K562 (cell line): ENCODE data around the gene SLC8A2. TPM values are rescaled to one million over a fixed set of nuclear protein-coding genes. Genes with fewer than 3 reads are reported as not detected.

ENCODE experiments used
- ATF3 ChIP-seq, 2 experiments: fragments of 450-650 bp in 1 of 2; sonication (generic) in 1 of 2; formaldehyde crosslinking in 1 of 2; IDR thresholded peaks in 1 of 2; conservative IDR thresholded peaks in 1 of 2; 2 replicates each; pipeline versions ENCODE4 v1.6.1 to v1.8.1; 2016 to 2023; ENCODE audit warnings: mild to moderate bottlenecking in 2 of 2, moderate library complexity in 2 of 2, inconsistent platforms in 1 of 2, missing genetic modification reagents in 1 of 2
- CBX5 ChIP-seq: IDR thresholded peaks from 2 replicates; pipeline ENCODE4 v1.6.1; 2014; ENCODE audit warnings: low read depth, borderline replicate concordance
- CHCHD3 ChIP-seq: fragments of 250-450 bp; sonication (Bioruptor Pico); IDR thresholded peaks from 2 replicates; pipeline ENCODE4 v2.1.2; 2022; ENCODE audit warnings: mild to moderate bottlenecking
- FOXO4 ChIP-seq: fragments of 450-650 bp; formaldehyde crosslinking; IDR thresholded peaks from 2 replicates; pipeline ENCODE4 v1.4.0; 2020; ENCODE audit warnings: mild to moderate bottlenecking, moderate library complexity
- GTF2F1 ChIP-seq: IDR thresholded peaks from 2 replicates; pipeline ENCODE4 v1.6.1; 2011; ENCODE audit warnings: low read depth, low read length, improper control_type of control experiment
- GTF3C2 ChIP-seq: IDR thresholded peaks from 3 replicates; pipeline ENCODE4 v1.6.1; 2011; ENCODE audit warnings: borderline replicate concordance, mild to moderate bottlenecking, moderate library complexity; ENCODE audit not compliant: insufficient read length; ENCODE audit errors: extremely low read depth
- HDAC3 ChIP-seq: fragments of 450-650 bp; IDR thresholded peaks from 2 replicates; pipeline ENCODE4 v1.6.1; 2018; ENCODE audit warnings: borderline replicate concordance, mild to moderate bottlenecking, moderate library complexity; ENCODE audit not compliant: partially characterized antibody
- KLF16 ChIP-seq: IDR thresholded peaks from 2 replicates; pipeline ENCODE4 v1.6.1; 2016; ENCODE audit warnings: antibody characterized with exemption
- MAFG ChIP-seq: fragments of 450-650 bp; conservative IDR thresholded peaks from 2 replicates; pipeline ENCODE4 v1.6.1; 2016; ENCODE audit warnings: missing genetic modification characterization, missing compliant biosample characterization
- MTA3 ChIP-seq: fragments of 450-650 bp; formaldehyde crosslinking; IDR thresholded peaks from 2 replicates; pipeline ENCODE4 v1.6.1; 2017; ENCODE audit warnings: mild to moderate bottlenecking, borderline replicate concordance
- RBFOX2 ChIP-seq: fragments of 200-400 bp; formaldehyde crosslinking; IDR thresholded peaks from 2 replicates; pipeline ENCODE4 v1.6.1; 2017; ENCODE audit warnings: low read depth, mild to moderate bottlenecking, low read length, moderate library complexity
- SIN3B ChIP-seq: fragments of 450-650 bp; IDR thresholded peaks from 2 replicates; pipeline ENCODE4 v1.6.1; 2017; ENCODE audit warnings: low read depth, mild to moderate bottlenecking, moderate library complexity
- SMARCA5 ChIP-seq: fragments of 450-650 bp; IDR thresholded peaks from 2 replicates; pipeline ENCODE4 v1.6.1; 2016
- TGIF2 ChIP-seq: sonication (generic); formaldehyde crosslinking; IDR thresholded peaks from 2 replicates; pipeline ENCODE4 v1.8.1; 2022; ENCODE audit warnings: mild to moderate bottlenecking, missing genetic modification reagents, moderate library complexity
- THRAP3 ChIP-seq: fragments of 450-650 bp; IDR thresholded peaks from 2 replicates; pipeline ENCODE4 v1.6.1; 2016; ENCODE audit warnings: mild to moderate bottlenecking, inconsistent platforms, borderline replicate concordance
- ZFP1 ChIP-seq: fragments of 450-650 bp; formaldehyde crosslinking; IDR thresholded peaks from 2 replicates; pipeline ENCODE4 v1.4.0; 2020; ENCODE audit warnings: mild to moderate bottlenecking, mixed read lengths
- ZNF23 ChIP-seq: fragments of 250-450 bp; sonication (Bioruptor Pico); IDR thresholded peaks from 2 replicates; pipeline ENCODE4 v1.4.0; 2020; ENCODE audit warnings: mild to moderate bottlenecking
- ZNF280B ChIP-seq: fragments of 250-450 bp; sonication (Bioruptor Pico); IDR thresholded peaks from 2 replicates; pipeline ENCODE4 v1.5.1; 2021; ENCODE audit warnings: mild to moderate bottlenecking
- ZNF512 ChIP-seq: IDR thresholded peaks from 2 replicates; pipeline ENCODE4 v1.6.1; 2016; ENCODE audit warnings: missing genetic modification characterization, missing compliant biosample characterization
- polyA plus RNA-seq, 8 experiments: library from polyadenylated mRNA; depleted of rRNA in 4 of 8; stranded (reverse) in 5 of 8; unstranded in 3 of 8; fragments of >200 nt; fragmentation: Nextera tagmentation in 2 of 8; fragmentation: Illumina TruSeq in 1 of 8; extraction: Ambion mirVana in 2 of 8; extraction: Trizol in 1 of 8; gene quantifications; 2 replicates each; pipeline versions ENCODE4 v1.2.1 to v1.2.3, GENCODE V29; 2011 to 2014; ENCODE audit warnings: inconsistent platforms in 1 of 8, missing spikeins in 1 of 8
- total RNA-seq, 7 experiments: library from RNA; depleted of rRNA in 6 of 7; stranded (reverse); fragments of >200 nt in 6 of 7; fragmentation: Illumina TruSeq in 2 of 7; extraction: Trizol in 2 of 7; gene quantifications; 2 replicates each; pipeline versions ENCODE4 v1.2.1 to v1.2.3, GENCODE V29; 2011 to 2021; ENCODE audit warnings: low replicate concordance in 1 of 7

Gene SLC8A2
- total and polyA plus RNA-seq, 9 of the 15 experiments (the other 6 are each of a cell fraction or from before 2014, with no cell fraction given) = 0.07 to 0.66 (median 0.24) TPM; not detected in 3

GRCh38 chr19:47427241-47428176 lies 44.2 kb downstream of the SLC8A2 start (continued):
- TF ChIP-seq ATF3 (IDR thresholded peaks at IDR 0.05) = no peak
- no peak for TF ChIP-seq ATF3 (CRISPR knock-in tag; conservative IDR thresholded peaks at IDR 0.05)
- TF ChIP-seq RBFOX2 = no peak
- no peak for TF ChIP-seq GTF2F1
- no peak for TF ChIP-seq ZNF512
- peak; percentile 41; the same call in 1 of the 2 replicates for TF ChIP-seq KLF16
- TF ChIP-seq TGIF2 (CRISPR knock-in tag) = no peak
- no peak for TF ChIP-seq HDAC3
- no peak for TF ChIP-seq ZFP1
- TF ChIP-seq ZNF23 (CRISPR knock-in tag) = no peak
- no peak for TF ChIP-seq MAFG (tag)
- no peak for TF ChIP-seq FOXO4 (CRISPR knock-in tag)
- TF ChIP-seq SMARCA5 = no peak
- no peak for TF ChIP-seq GTF3C2
- no peak for TF ChIP-seq CBX5
- TF ChIP-seq THRAP3 = no peak
- TF ChIP-seq MTA3 = peak; percentile 15; the same call in 1 of the 2 replicates
- no peak for TF ChIP-seq ZNF280B (CRISPR knock-in tag)
- no peak for TF ChIP-seq SIN3B
- no peak for TF ChIP-seq CHCHD3 (CRISPR knock-in tag)
